ENCODE measurements around the gene EVA1C.
"Not testable (repeated sequence)": the region's sequence is repeated elsewhere in the genome, so short reads cannot be mapped to it uniquely, and the experiment has no call there.

EVA1C gene

DNA sequence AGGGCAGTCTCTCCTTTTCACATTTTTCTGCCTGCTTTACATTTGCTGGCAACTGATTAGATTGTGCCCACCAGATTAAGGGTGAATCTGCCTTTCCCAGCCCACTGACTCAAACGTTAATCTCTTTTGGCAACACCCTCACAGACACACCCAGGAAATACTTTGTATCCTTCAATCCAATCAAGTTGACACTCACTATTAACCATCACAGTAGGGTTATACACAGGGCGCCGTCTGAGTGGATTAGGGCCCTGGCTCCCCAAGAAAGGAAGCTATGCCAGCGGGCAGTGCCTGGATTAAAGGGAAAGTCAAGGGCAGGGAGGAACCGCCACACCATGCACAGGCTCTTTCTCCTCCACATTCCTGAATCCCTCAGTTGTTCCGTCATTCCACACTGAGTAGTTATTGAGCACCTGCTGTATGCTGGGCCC is 56.2 kb downstream of the EVA1C start:
- no peak for DNase-seq

- DNase-seq, result no peak
These were observed 57.1 kb downstream of the EVA1C start for GRCh38 chr21:32469628-32470027.

DNA sequence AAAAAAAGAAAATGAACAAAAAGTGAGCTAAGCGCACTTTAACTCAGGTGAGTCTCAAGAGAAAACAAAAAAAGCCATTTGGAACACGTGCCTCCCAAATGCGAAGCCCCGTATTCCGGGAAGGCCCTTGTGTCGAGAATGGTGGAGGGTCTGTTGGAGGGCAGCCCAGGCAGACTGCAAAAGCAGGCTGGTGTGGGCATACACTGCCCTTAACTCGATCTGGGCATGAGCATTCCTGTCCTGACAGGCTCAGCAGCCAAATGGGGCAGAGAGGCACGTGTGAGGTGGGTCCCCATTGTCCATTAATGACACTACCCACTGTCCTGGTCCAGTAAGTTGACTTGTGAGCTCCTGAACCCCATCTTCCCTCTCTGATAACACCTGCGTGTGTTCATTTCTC is 57.7 kb downstream of the EVA1C start:
- no peak for DNase-seq

DNA sequence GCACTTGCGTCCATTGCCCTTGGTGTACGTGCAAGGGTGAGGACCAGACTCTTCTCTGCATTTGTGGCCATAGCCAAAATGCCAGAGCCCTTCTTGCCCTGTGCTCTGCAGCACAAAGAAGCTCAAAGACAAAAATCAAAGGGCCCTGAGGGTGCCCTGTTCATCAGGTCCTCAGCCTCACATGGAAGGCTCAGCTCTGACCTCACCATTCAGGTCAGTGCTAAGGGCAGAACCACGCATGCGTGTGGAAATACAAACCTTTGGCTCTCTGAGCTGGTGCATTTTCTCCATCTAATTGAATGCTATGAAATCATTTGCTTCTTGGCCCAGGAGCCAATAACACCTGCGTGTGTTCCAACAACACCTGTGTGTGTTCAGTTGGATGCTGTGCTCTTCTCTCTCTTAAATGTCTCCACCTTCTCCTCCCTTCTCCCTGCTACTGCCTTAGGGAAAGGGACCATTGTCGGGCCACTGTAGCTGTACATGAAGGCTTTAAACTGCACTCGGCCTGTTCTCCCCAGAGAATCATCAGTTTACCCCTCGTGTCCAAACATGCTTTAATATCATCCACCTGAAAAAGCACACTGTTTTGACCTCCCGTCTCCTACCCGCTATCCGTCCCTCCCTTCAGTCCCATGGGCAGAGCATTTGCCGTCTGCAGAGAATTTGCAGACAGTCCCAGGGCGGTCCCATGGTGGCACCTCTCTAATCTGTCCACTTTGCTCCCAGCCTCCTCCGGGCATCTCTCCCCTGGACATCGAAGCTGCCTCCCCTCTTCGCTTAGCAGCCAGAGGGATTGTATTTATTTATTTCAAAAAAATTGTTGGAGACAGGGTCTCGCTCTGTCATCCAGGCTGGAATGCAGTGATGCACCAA is 60.6 kb downstream of the EVA1C start:
- no peak for DNase-seq

DNA sequence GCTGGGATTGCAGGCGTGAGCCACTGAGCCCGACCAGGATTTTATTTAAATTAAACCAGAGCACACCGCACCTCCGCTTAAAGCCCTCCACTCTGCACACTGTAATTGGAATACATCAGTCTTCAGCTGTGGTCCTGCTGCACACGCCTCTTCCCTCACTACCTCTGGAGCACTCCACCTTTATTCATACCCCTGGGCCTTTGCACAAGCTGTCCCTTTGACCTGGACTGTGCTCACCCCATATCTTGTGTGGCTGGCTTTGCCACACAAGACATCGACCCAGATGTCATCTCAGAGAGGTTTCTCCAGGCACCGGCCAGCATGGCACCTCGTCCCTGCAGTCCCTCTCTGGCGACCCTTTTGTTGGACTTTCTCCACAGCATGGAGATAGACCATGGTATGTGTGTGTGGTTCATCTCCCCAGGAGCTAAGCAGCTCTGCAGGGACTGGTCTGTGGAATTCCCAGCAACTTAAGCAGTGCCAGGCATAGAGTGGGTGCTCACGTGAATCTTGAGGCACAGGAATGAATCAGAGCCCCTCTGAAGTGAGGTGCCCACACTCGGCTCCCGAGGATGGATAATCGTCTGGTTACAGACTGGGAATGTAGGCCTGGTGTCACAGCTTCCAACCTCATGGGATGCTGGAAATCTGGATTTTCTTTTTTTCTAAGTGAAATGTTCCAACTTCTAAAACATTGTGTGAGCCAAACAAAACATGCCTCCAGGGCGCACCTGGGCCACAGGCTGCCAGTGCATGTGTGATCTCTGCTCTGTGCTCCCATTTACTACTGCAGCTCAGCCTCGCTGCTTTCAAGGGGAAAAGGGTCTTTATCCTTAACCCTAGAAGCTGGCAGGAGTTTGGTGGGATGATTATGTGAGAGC is 61.9 kb downstream of the EVA1C start:
- DNase-seq, result no peak

GRCh38 chr21:32475162-32475812 is 62.8 kb downstream of the EVA1C start:
- DNase-seq, result no peak

GRCh38 chr21:32476661-32477423 is 64.3 kb downstream of the EVA1C start:
- no peak for DNase-seq

DNA sequence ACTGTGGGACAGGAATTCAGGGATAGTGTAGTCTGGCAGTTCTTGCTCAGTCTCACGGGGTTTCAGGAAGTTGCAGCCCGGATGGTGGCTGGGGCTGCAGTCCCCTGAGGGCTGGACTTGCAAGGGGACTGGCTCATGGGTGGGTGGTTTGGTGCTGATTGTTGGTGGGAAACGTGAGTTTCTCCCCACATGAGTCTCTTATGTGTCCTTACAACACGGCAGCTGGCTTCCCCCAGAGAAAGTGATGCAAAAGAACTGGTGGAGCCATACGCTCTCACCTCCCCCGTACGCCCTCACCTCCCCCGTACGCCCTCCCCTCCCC is 64.9 kb downstream of the EVA1C start:
- no peak for DNase-seq

DNA sequence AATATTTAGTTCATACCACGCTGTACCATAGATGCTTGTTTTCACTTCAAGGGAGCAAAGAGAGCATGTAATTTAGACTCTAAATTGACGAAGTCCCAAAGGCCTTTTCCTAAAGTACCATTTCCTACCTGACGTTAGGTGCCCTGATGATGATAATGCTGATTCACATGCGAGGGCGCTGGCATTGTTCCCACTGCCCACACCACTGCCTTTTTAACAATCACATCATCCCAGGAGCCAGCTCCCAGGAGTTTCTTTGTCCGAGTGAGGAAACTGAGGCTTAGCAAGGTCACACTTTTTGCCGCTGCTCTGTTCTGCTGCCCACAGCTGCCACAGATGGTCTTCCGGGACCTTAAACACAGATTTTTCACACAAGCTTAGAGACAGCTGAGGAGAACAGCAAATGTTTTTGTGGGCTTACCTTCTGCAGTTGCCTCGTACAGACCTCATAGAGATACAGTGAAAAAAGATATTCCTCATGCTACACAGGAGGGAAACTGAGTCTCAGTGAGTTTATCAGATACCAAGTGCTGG is 69.4 kb downstream of the EVA1C start:
- DNase-seq, result no peak

GRCh38 chr21:32482565-32483292 is 70.2 kb downstream of the EVA1C start:
- DNase-seq, result no peak

GRCh38 chr21:32483293-32483595 is 70.7 kb downstream of the EVA1C start:
- no peak for DNase-seq

- no peak for DNase-seq
These were observed 72.3 kb downstream of the EVA1C start for GRCh38 chr21:32484706-32485380.

GRCh38 chr21:32492376-32492775 is 79.9 kb downstream of the EVA1C start:
- no peak for DNase-seq

GRCh38 chr21:32494934-32495709 is 82.6 kb downstream of the EVA1C start:
- no peak for DNase-seq

DNA sequence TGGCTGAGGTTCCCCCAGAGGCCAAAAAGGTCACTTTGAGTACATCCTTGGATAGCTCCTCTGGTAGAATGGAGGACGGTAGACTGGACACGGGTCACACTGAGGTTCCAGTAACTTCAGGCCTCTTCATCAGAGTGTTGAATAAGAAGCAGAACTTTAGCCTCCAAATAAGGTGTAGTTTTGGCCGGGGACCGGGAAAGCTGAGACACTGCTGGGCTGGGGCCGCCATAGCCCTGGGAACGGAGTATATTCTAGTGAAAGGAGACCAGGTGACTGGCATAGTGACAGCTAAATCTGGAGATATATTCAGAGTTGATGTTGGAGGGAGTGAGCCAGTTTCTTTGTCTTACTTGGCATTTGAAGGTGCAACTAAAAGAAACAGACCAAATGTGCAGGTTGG is 84.1 kb downstream of the EVA1C start:
- DNase-seq, result no peak

- no peak for DNase-seq
These were observed 86.9 kb downstream of the EVA1C start for GRCh38 chr21:32499249-32500055.

- not testable (repeated sequence) for DNase-seq
These were observed 91.1 kb downstream of the EVA1C start for GRCh38 chr21:32503641-32504040.

- not testable (repeated sequence) for DNase-seq
These were observed 93.3 kb downstream of the EVA1C start for GRCh38 chr21:32505767-32506166.

- not testable (repeated sequence) for DNase-seq
These were observed 94.0 kb downstream of the EVA1C start for GRCh38 chr21:32506411-32506965.
